ENCODE results near the gene DNAL4. TPM values are rescaled to one million over a fixed set of nuclear protein-coding genes. Genes with fewer than 3 reads are reported as not detected.

Gene DNAL4
- total RNA-seq, 2 experiments from 2014 or later = 5.5 to 6.0 TPM

GRCh38 chr22:38841211-38841610 lies 47.3 kb upstream of the DNAL4 start:
- Mint-ChIP-seq H3K4me3 (no peak overlapping the region), H3K27me3 (peaks cover 16% of the 10 kb centered on the region), H3K9me3 (no peaks in the 10 kb centered on the region), H3K27ac (no peak overlapping the region), H3K4me1 (ENCODE audit: low read depth) (peaks cover 10% of the 10 kb centered on the region), H3K36me3 (ENCODE audit: low read depth) (no peaks in the 10 kb centered on the region)
- no peak for TF ChIP-seq CTCF (IDR thresholded peaks at IDR 0.05)
- ATAC-seq (no peak), DNase-seq (no peak)
- ChIA-PET CTCF (interaction anchor here (1.0 kb wide), 1 partner anchor 116 kb away, joined by 4 read pairs; no protein-coding TSS in a partner anchor), POLR2A (interaction anchor here (1.0 kb wide), 1 partner anchor 56 kb away, joined by 3 read pairs; no protein-coding TSS in a partner anchor)
- intact Hi-C loops (cut with micrococcal nuclease) = no loop called here

DNA sequence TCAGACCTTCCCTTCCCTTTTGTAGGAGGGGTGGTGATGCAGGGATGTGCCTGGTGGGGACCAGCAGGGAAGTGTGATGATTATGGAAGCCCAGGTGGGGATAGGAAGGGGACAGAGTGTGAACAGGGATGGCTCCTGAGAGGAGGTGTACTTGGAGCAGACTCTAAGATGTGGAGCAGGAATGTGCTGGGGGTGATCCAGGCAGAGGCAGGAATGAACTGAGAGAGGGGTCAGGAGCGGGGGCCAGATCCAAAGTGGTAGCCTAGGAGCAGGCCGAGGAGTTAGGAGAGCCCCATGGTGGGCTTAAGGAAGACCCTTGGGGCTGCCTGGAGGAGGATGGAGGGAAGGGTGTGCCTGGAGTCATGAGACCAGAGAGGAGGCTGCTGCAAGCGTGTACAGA lies 46.2 kb upstream of the DNAL4 start:
- no peak overlapping the region for H3K27ac Mint-ChIP-seq
- no peaks in the 10 kb centered on the region for H3K36me3 Mint-ChIP-seq (ENCODE audit: low read depth)
- H3K9me3 Mint-ChIP-seq = no peaks in the 10 kb centered on the region
- POLR2A ChIA-PET = no interaction called here
- no peak overlapping the region for H3K4me3 Mint-ChIP-seq
- TF ChIP-seq CTCF (IDR thresholded peaks at IDR 0.05) = no peak
- ATAC-seq (no peak), DNase-seq (no peak)
- intact Hi-C loops (cut with micrococcal nuclease) = no loop called here
- CTCF ChIA-PET = interaction anchor here (0.6 to 1.3 kb wide), 3 partner anchors 30 to 740 kb away, joined by 3 to 4 read pairs (median 3); no protein-coding TSS in a partner anchor
- H3K27me3 Mint-ChIP-seq = peaks cover 12% of the 10 kb centered on the region
- H3K4me1 Mint-ChIP-seq (ENCODE audit: low read depth) = peaks cover 10% of the 10 kb centered on the region

DNA sequence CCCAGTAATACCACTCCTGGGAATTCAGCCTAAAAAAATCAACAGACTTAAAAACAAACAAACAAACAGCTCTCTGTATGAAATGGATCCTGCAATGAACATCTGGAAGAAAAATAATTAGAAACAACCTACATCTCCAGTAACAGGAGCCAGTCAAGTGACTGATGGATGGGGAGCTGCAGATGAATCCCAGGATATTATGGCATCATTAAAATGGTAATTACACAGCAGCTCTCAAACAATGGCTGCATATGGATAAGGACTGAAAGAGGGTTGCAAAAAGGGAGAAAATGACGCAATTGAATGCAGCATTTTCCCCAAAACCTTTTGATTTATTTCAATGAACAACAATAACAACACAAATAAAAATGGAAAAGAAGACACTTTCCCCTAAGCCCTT lies 45.7 kb upstream of the DNAL4 start:
- Mint-ChIP-seq H3K9me3 (no peaks in the 10 kb centered on the region), H3K27ac (no peak overlapping the region), H3K4me1 (ENCODE audit: low read depth) (peaks cover 10% of the 10 kb centered on the region), H3K4me3 (no peak overlapping the region), H3K36me3 (ENCODE audit: low read depth) (no peaks in the 10 kb centered on the region), H3K27me3 (peaks cover 11% of the 10 kb centered on the region)
- ATAC-seq (no peak), DNase-seq (no peak)
- no peak for TF ChIP-seq CTCF (IDR thresholded peaks at IDR 0.05)
- CTCF ChIA-PET = interaction anchor here (0.6 to 1.3 kb wide), 3 partner anchors 30 to 739 kb away, joined by 3 to 4 read pairs (median 3); no protein-coding TSS in a partner anchor
- POLR2A ChIA-PET = no interaction called here
- intact Hi-C loops (cut with micrococcal nuclease) = no loop called here

GRCh38 chr22:38837414-38837928 lies 43.5 kb upstream of the DNAL4 start:
- Mint-ChIP-seq H3K4me1 (ENCODE audit: low read depth) (peaks cover 4% of the 10 kb centered on the region), H3K4me3 (no peak overlapping the region), H3K27ac (no peak overlapping the region), H3K27me3 (peaks cover 4% of the 10 kb centered on the region), H3K9me3 (no peaks in the 10 kb centered on the region), H3K36me3 (ENCODE audit: low read depth) (no peaks in the 10 kb centered on the region)
- DNase-seq = no peak
- intact Hi-C loops (cut with micrococcal nuclease) = no loop called here
- no peak for TF ChIP-seq CTCF (IDR thresholded peaks at IDR 0.05)
- POLR2A ChIA-PET = interaction anchor here (0.6 to 0.8 kb wide), 2 partner anchors 14 to 23 kb away, joined by 3 read pairs; no protein-coding TSS in a partner anchor
- CTCF ChIA-PET = interaction anchor here (1.6 to 2.2 kb wide), 2 partner anchors 33 to 71 kb away, joined by 4 to 5 read pairs; no protein-coding TSS in a partner anchor
- ATAC-seq = no peak

DNA sequence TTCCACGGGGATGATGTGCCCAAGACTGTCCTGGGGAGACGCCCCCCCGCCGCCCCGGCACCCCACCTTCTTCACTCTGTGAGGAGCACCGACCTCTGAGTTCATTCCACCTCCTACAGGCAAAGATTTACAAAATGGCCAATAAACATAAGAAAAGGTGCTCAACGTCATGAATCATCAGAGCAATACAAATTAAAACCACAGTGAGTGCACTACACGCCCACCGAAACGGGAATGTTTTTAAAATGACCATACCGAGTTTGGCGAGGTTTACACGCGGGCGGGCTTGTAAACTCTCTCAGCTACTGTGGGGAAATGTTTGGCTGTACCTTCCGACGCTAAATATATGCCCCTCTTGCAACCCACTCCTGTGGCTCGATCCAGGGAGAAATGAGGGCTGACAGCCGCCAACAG lies 42.0 kb upstream of the DNAL4 start:
- intact Hi-C loops (cut with micrococcal nuclease) = no loop called here
- no peak for DNase-seq
- Mint-ChIP-seq H3K4me3 (no peak overlapping the region), H3K4me1 (ENCODE audit: low read depth) (no peaks in the 10 kb centered on the region), H3K27ac (no peak overlapping the region), H3K27me3 (no peaks in the 10 kb centered on the region), H3K36me3 (ENCODE audit: low read depth) (no peaks in the 10 kb centered on the region), H3K9me3 (no peaks in the 10 kb centered on the region)
- TF ChIP-seq CTCF (IDR thresholded peaks at IDR 0.05) = no peak
- ATAC-seq = no peak
- CTCF ChIA-PET = interaction anchor here (1.6 kb wide), 1 partner anchor 67 kb away, joined by 4 read pairs; no protein-coding TSS in a partner anchor
- POLR2A ChIA-PET = interaction anchor here (1.3 kb wide), 1 partner anchor 14 kb away, joined by 3 read pairs; no protein-coding TSS in a partner anchor

Measured in activated CD8-positive, alpha-beta T cell treated with anti-CD3 and anti-CD28 coated beads for 36 hours (primary cell).